Ovary (tissue), 9 donors: ENCODE results near the gene PLCB4. TPM values are rescaled to one million over a fixed set of nuclear protein-coding genes. Genes with fewer than 3 reads are reported as not detected.
"Not testable (repeated sequence)": the region's sequence is repeated elsewhere in the genome, so short reads cannot be mapped to it uniquely, and the experiment has no call there.

Experiments
- DNase-seq, 5 donors: peaks; one replicate each; pipeline ENCODE4 v3.0.0-alpha.2; 2019 to 2020
- H3K27ac ChIP-seq, 2 donors: fragments of 200-600 bp; one replicate each; pipeline versions ENCODE4 v1.5.1 to v1.8.0; 2019 to 2022
- H3K27me3 ChIP-seq: fragments of 200-600 bp; one replicate; pipeline ENCODE4 v1.8.0; 2022
- H3K36me3 ChIP-seq: fragments of 200-600 bp; sonication (generic); one replicate; pipeline ENCODE4 v1.5.1; 2019
- H3K4me1 ChIP-seq: one replicate; pipeline ENCODE4 v1.8.1; 2013; ENCODE audit warnings: mild to moderate bottlenecking, moderate library complexity; ENCODE audit not compliant: insufficient read depth
- H3K4me3 ChIP-seq: fragments of 200-600 bp; sonication (generic); one replicate; pipeline ENCODE4 v1.5.1; 2017
- H3K9me3 ChIP-seq, 2 donors: fragments of 200-600 bp in 1 of 2; sonication (generic) in 1 of 2; one replicate each; pipeline versions ENCODE4 v1.5.1 to v1.8.1; 2013 to 2019; ENCODE audit warnings: mild to moderate bottlenecking in 1 of 2, moderate library complexity in 1 of 2
- CTCF ChIP-seq, 3 donors: fragments of 450-650 bp in 2 of 3; fragments of 200-600 bp in 1 of 3; IDR thresholded peaks; one replicate each; pipeline versions ENCODE4 v1.5.1 to v1.8.0; 2016 to 2022; ENCODE audit warnings: antibody characterized with exemption in 3 of 3, mild to moderate bottlenecking in 1 of 3
- EP300 ChIP-seq: sonication (generic); formaldehyde crosslinking; IDR thresholded peaks from one replicate; pipeline ENCODE4 v1.6.1; 2017; ENCODE audit warnings: antibody characterized with exemption
- POLR2A ChIP-seq: fragments of 450-650 bp; IDR thresholded peaks from one replicate; pipeline ENCODE4 v1.6.1; 2017; ENCODE audit warnings: antibody characterized with exemption, mild to moderate bottlenecking, moderate library complexity
- WGBS, 3 donors: extraction: QIAGEN DNeasy Blood & Tissue Kit in 1 of 3; methylation state at CpG; one replicate each; pipeline versions ENCODE4 v1.1.5 to v1.1.7; 2013 to 2017; 5-methylcytosine and 5-hydroxymethylcytosine counted together
- intact Hi-C, 4 donors: fragments of 100-400 bp; cut with DNase I; formaldehyde crosslinking; loops; one replicate each; pipeline versions ENCODE4 v1.11.0 to v1.15.1; 2022 to 2023
- polyA plus RNA-seq, 2 donors: library from polyadenylated mRNA; stranded (reverse); fragments of 200-250 nt in 1 of 2; fragments of 350-450 nt in 1 of 2; fragmentation: Illumina TruSeq in 1 of 2; extraction: RNeasy Lipid Tissue Mini Kit (QIAGEN cat#74804) in 1 of 2; gene quantifications; one replicate each; pipeline ENCODE4 v1.2.3, GENCODE V29; 2013 to 2014
- total RNA-seq, 7 donors: library from RNA; depleted of rRNA in 2 of 7; stranded (reverse); fragments of >200 nt in 2 of 7; fragmentation: NEBNext Ultra II Directional in 3 of 7; extraction: Animal tissue kit (Norgen Biotek cat#: 25700) in 3 of 7; gene quantifications; one replicate each; pipeline versions ENCODE4 v1.1.0 to v1.2.4, GENCODE V29; 2016 to 2023
- donor health status: DM: no; HTN: no; CAD: no; lungs with moderate emphysema.
- donor health status: DM: no; HTN: no; CAD: no.
- donor health status: Bipolar disorder and iron deficiency.
- donor health status: DM: yes; HTN: yes; CAD: no.
- donor health status: DM: no; HTN: no; CAD: no.
- donor health status: DM: yes; HTN: yes; CAD: no.

The PLCB4 gene
- total and polyA plus RNA-seq, 9 donors: 2.8 to 11.8 (median 5.6) TPM

GRCh38 chr20:9038791-9039535, 29.9 kb upstream of the PLCB4 start:
- no peaks in the 10 kb centered on the region for H3K9me3 ChIP-seq
- 46 to 63% (median 61%) methylated on average over 6 of the region's 6 CpGs for WGBS, 3 donors
- TF ChIP-seq EP300: no peak
- no peak for TF ChIP-seq CTCF (IDR thresholded peaks at IDR 0.05)
- no peak for TF ChIP-seq POLR2A
- intact Hi-C loops: no loop called here
- DNase-seq: no peak
- no peak overlapping the region for H3K27ac ChIP-seq
- H3K36me3 ChIP-seq: no peaks in the 10 kb centered on the region
- H3K27me3 ChIP-seq: no peaks in the 10 kb centered on the region
- H3K4me1 ChIP-seq: no peaks in the 10 kb centered on the region
- no peak overlapping the region for H3K4me3 ChIP-seq

GRCh38 chr20:9040863-9041524, 27.9 kb upstream of the PLCB4 start:
- Histone ChIP-seq H3K27me3 (no peaks in the 10 kb centered on the region), H3K4me1 (no peaks in the 10 kb centered on the region), H3K9me3 (no peaks in the 10 kb centered on the region), H3K36me3 (no peaks in the 10 kb centered on the region), H3K4me3 (no peak overlapping the region), H3K27ac (no peak overlapping the region)
- intact Hi-C loops: no loop called here
- TF ChIP-seq CTCF (IDR thresholded peaks at IDR 0.05): no peak
- no peak for TF ChIP-seq EP300
- no peak for TF ChIP-seq POLR2A
- DNase-seq: no peak
- WGBS, 3 donors: 92 to 97% (median 97%) methylated on average over 1 of the region's 1 CpG

GRCh38 chr20:9043364-9043763, 25.5 kb upstream of the PLCB4 start:
- Histone ChIP-seq H3K36me3 (no peaks in the 10 kb centered on the region), H3K27me3 (no peaks in the 10 kb centered on the region), H3K4me1 (no peaks in the 10 kb centered on the region), H3K4me3 (no peak overlapping the region), H3K9me3 (no peaks in the 10 kb centered on the region), H3K27ac (no peak overlapping the region)
- no peak for DNase-seq
- no peak for TF ChIP-seq CTCF (IDR thresholded peaks at IDR 0.05)
- TF ChIP-seq EP300: no peak
- TF ChIP-seq POLR2A: no peak
- intact Hi-C loops: no loop called here
- 84 to 91% (median 88%) methylated on average over 5 of the region's 5 CpGs for WGBS, 3 donors

GRCh38 chr20:9047928-9048327, 21.0 kb upstream of the PLCB4 start:
- H3K27ac ChIP-seq, H3K4me1 ChIP-seq, H3K9me3 ChIP-seq, DNase-seq, intact Hi-C loops, H3K36me3 ChIP-seq, H3K27me3 ChIP-seq, H3K4me3 ChIP-seq: not testable (repeated sequence)
- 74 to 94% (median 92%) methylated on average over 1 of the region's 1 CpG for WGBS, 3 donors

- no peak overlapping the region for H3K27ac ChIP-seq
- intact Hi-C loops: no loop called here
- 88 to 94% (median 90%) methylated on average over 2 of the region's 2 CpGs for WGBS, 3 donors
- no peaks in the 10 kb centered on the region for H3K9me3 ChIP-seq
- no peaks in the 10 kb centered on the region for H3K36me3 ChIP-seq
- H3K4me3 ChIP-seq: no peak overlapping the region
- DNase-seq: no peak
- no peak for TF ChIP-seq EP300
- TF ChIP-seq CTCF (IDR thresholded peaks at IDR 0.05): no peak
- no peak for TF ChIP-seq POLR2A
- no peaks in the 10 kb centered on the region for H3K27me3 ChIP-seq
- no peaks in the 10 kb centered on the region for H3K4me1 ChIP-seq
These were observed 17.4 kb upstream of the PLCB4 start for GRCh38 chr20:9051508-9051907.
